Effector memory CD8-positive, alpha-beta T cell (primary cell): Measurements from ENCODE around the gene PRM2.

Experiments used
- ATAC-seq: fragments of 150-1000 bp; cut with Tn5 transposase; replicated peaks from 2 replicates; pipeline ENCODE4 v1.10.0; 2021; ENCODE audit warnings: mild to moderate bottlenecking, moderate library complexity
- DNase-seq, 3 experiments: peaks; one replicate each; pipeline ENCODE4 v3.0.0; 2021
- H3K27ac Mint-ChIP-seq, 2 donors: one replicate each; pipeline ENCODE4 v1.8.0; 2022; ENCODE audit warnings: mild to moderate bottlenecking in 2 of 2, mixed read lengths in 2 of 2, moderate library complexity in 2 of 2
- H3K27me3 Mint-ChIP-seq, 2 donors: one replicate each; pipeline ENCODE4 v1.8.0; 2022; ENCODE audit warnings: mixed read lengths in 2 of 2
- H3K36me3 Mint-ChIP-seq: one replicate; pipeline ENCODE4 v1.8.0; 2022; ENCODE audit warnings: mild to moderate bottlenecking, moderate library complexity, mixed read lengths; ENCODE audit not compliant: insufficient read depth
- H3K4me1 Mint-ChIP-seq, 2 donors: one replicate each; pipeline ENCODE4 v1.8.0; 2022; ENCODE audit warnings: low read depth in 2 of 2, mixed read lengths in 2 of 2
- H3K4me3 Mint-ChIP-seq, 2 donors: one replicate each; pipeline ENCODE4 v1.8.0; 2022; ENCODE audit warnings: mild to moderate bottlenecking in 2 of 2, mixed read lengths in 2 of 2, moderate library complexity in 2 of 2
- H3K9me3 Mint-ChIP-seq, 2 donors: one replicate each; pipeline ENCODE4 v1.8.0; 2022; ENCODE audit warnings: mixed read lengths in 2 of 2
- total RNA-seq, 9 experiments: gene quantifications; one replicate each; lab custom pipeline; 2026; lab: John Stamatoyannopoulos, UW

PRM2 gene
- total RNA-seq: 0 to 0.06 (median 0) reads per million in 9 experiments

DNA sequence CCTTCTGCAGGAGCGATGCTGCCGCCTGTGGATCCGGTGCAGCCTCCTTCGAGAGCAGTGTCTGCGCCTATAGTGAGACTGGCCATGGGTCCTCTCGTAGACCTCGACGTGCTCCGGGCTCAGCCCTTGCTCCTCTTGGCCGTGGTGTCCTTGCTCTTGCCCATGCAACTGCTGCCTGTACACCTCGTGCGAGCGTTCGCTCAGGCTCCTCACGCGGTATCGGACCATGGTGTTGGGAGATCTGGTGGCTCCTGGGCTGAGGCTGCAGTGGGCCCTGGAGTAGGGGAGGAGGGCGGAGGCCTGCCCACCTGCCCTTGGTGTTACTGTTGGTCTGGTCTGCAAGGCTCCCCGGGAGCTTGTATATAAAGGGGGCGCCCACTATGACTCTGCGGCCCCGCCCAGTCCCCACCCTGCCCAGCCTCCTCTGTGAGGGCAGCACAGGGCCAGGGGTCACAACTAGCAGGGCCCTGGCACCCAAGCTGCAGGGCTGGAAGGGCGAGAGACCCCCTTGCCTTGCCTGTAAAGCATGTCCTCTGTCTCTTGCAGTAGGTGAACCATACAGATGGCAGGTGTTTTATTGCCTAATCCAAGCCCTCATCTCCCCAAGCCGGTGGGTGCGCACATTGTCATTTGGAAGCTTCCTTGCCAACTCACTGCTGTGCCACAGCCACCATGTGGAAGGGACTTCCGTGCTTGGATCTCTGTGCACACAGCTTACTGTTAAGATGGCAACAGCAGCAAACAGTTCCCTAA lies at the start of gene PRM2:
PRM2 (minus strand) TSS at position 338 of the 753 bp plus-strand sequence; CDS start at position 228, 110 bp downstream.
- no peaks in the 10 kb centered on the region for H3K9me3 Mint-ChIP-seq
- ATAC-seq: no peak
- peaks cover 0 to 2% of the 10 kb centered on the region in 2 donors for H3K4me1 Mint-ChIP-seq
- DNase-seq: no peak
- H3K27ac Mint-ChIP-seq: no peak within 1 kb of the TSS
- H3K4me3 Mint-ChIP-seq: no peak within 1 kb of the TSS
- H3K27me3 Mint-ChIP-seq: peaks cover 0 to 47% of the 10 kb centered on the region in 2 donors
- H3K36me3 Mint-ChIP-seq: no peaks in the 10 kb centered on the region

GRCh38 chr16:11325404-11326083 lies 49.3 kb upstream of the PRM2 start:
- H3K27me3 Mint-ChIP-seq: peaks cover 24 to 29% of the 10 kb centered on the region in 2 donors
- DNase-seq: no peak
- H3K27ac Mint-ChIP-seq: no peak overlapping the region
- no peak for ATAC-seq
- H3K9me3 Mint-ChIP-seq: peaks cover 0 to 3% of the 10 kb centered on the region in 2 donors
- H3K4me1 Mint-ChIP-seq: peaks cover 23 to 24% of the 10 kb centered on the region in 2 donors
- H3K4me3 Mint-ChIP-seq: no peak overlapping the region
- peaks cover 6% of the 10 kb centered on the region for H3K36me3 Mint-ChIP-seq

DNA sequence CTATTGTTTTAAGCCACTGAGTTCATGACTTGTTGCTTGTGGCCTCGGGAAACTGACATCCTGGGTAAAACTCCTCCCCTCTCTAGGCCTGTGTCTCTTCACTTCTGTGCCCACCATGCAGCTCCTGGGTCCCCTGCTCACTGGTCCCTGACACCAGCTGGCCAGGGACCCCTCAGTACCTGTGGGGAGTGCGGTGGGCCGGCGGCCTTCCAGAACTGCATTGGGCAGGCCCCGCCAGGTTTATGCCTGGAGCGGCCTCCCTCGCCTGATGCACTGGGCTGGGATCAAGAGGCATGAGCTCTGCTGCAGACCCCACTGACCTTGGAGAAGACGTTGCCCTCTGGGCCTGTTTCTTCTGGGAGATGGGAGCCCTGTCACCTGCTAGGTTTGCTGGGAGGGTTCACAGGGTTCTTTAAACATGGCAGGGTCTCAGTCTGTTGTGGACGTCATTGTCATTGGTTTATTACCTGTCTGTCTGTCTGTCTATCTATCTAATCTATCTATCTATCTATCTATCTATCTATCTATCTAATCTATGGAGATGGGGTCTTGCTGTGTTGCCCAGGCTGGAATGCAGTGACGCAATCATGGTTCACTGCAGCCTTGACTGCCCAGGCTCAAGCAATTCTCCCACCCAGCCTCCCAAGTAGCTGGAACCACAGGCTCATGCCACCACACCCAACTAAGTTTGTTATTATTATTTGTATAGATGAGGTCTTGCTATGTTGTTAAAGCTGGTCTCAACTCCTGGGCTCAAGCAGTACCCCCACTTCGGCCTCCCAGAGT lies 47.5 kb upstream of the PRM2 start:
- Mint-ChIP-seq H3K4me1 (peaks cover 19 to 21% of the 10 kb centered on the region in 2 donors), H3K27ac (no peak overlapping the region), H3K9me3 (peaks cover 0 to 3% of the 10 kb centered on the region in 2 donors), H3K4me3 (no peak overlapping the region), H3K27me3 (peaks cover 20 to 21% of the 10 kb centered on the region in 2 donors), H3K36me3 (peaks cover 6% of the 10 kb centered on the region)
- no peak for ATAC-seq
- no peak for DNase-seq

- no peak overlapping the region for H3K27ac Mint-ChIP-seq
Measured at GRCh38 chr16:11322823-11323222, 46.5 kb upstream of the PRM2 start.

DNA sequence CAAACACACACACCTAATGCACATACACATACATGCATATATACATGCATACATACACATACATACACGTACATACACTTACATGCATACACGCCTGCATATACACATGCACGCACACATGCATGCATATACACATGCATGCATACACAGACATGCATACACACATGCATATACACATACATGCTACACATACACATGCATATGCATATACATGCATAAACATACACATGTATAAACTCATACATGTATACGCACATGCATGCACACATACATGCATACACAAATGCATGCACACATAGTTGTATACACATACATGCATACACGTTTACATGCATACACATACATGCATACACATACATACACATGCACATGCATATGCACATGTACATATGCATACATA lies 45.4 kb upstream of the PRM2 start:
- H3K36me3 Mint-ChIP-seq: peaks cover 3% of the 10 kb centered on the region
- ATAC-seq: no peak
- H3K4me3 Mint-ChIP-seq: no peak overlapping the region
- H3K9me3 Mint-ChIP-seq: no peaks in the 10 kb centered on the region
- peaks cover under 1% of the 10 kb centered on the region in 2 donors for H3K27me3 Mint-ChIP-seq
- H3K4me1 Mint-ChIP-seq: peaks cover 0 to 4% of the 10 kb centered on the region in 2 donors
- DNase-seq: no peak
- no peak overlapping the region for H3K27ac Mint-ChIP-seq

More at GRCh38 chr16:11322823-11323222, 46.5 kb upstream of the PRM2 start:
- no peak for ATAC-seq
- Mint-ChIP-seq H3K4me1 (peaks cover 10 to 12% of the 10 kb centered on the region in 2 donors), H3K9me3 (peaks cover 0 to 3% of the 10 kb centered on the region in 2 donors), H3K4me3 (no peak overlapping the region), H3K36me3 (peaks cover 6% of the 10 kb centered on the region), H3K27me3 (peaks cover 12 to 13% of the 10 kb centered on the region in 2 donors)
- DNase-seq: no peak

DNA sequence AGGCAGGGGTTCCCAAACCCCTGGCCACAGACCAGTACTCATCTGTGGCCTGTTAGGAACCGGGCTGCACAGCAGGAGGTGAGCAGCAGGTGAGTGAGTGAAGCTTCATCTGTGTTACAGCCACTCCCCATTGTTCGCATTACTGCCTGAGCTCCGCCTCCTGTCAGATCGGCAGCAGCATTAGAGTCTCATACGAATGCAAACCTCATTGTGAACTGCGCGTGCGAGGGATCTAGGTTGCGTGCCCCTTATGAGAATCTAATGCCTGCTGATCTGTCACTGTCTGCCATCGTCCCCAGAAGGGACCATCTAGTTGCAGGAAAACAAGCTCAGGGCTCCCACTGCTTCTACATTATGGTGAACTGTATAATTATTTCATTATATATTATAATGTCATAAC lies 43.9 kb upstream of the PRM2 start:
- Mint-ChIP-seq H3K4me1 (peaks cover 0 to under 1% of the 10 kb centered on the region in 2 donors), H3K27me3 (no peaks in the 10 kb centered on the region), H3K9me3 (no peaks in the 10 kb centered on the region), H3K27ac (no peak overlapping the region), H3K36me3 (no peaks in the 10 kb centered on the region), H3K4me3 (no peak overlapping the region)
- no peak for DNase-seq
- no peak for ATAC-seq

DNA sequence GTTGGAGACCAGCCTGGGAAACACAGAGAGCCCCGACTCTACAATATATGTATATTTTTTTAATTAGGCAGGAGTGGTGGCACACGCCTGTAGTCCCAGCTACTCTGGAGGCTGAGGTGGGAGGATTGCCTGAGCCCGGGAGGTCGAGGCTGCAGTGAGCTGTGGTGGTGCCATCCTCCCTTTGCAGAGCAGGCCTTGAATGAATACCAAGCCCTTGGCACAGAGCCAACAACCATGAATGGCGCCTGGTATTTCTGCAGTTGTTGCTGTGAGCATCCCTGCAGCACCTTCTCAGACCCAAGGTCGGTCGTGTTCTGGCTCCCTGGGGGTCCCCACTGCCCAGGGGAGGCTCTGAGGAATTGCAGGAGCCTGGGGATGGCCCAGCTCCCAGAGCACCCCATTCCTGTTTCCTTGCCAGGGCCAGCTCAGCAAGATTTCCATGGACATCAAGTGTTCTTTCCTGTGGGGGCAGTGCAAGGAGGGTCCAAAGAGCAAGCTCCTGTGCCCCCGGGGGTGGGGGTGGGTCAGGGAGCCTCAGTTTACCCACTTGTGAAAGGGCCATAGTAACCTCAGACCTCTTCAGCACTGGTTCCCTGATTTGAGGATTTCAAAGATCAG lies 43.4 kb upstream of the PRM2 start:
- DNase-seq: no peak
- H3K27ac Mint-ChIP-seq: no peak overlapping the region
- H3K4me3 Mint-ChIP-seq: no peak overlapping the region
- no peak for ATAC-seq
- H3K4me1 Mint-ChIP-seq: no peaks in the 10 kb centered on the region
- no peaks in the 10 kb centered on the region for H3K36me3 Mint-ChIP-seq
- H3K9me3 Mint-ChIP-seq: no peaks in the 10 kb centered on the region
- H3K27me3 Mint-ChIP-seq: no peaks in the 10 kb centered on the region

- H3K4me3 Mint-ChIP-seq: no peak overlapping the region
- no peaks in the 10 kb centered on the region for H3K4me1 Mint-ChIP-seq
- H3K9me3 Mint-ChIP-seq: no peaks in the 10 kb centered on the region
- H3K27me3 Mint-ChIP-seq: no peaks in the 10 kb centered on the region
- H3K36me3 Mint-ChIP-seq: no peaks in the 10 kb centered on the region
- DNase-seq (no peak), ATAC-seq (no peak)
- H3K27ac Mint-ChIP-seq: peak overlapping the region in 1 of 2 donors; percentile 1
Measured at GRCh38 chr16:11318817-11319216, 42.5 kb upstream of the PRM2 start.

- Mint-ChIP-seq H3K9me3 (no peaks in the 10 kb centered on the region), H3K27ac (no peak overlapping the region)
Measured at GRCh38 chr16:11316331-11317015, 40.2 kb upstream of the PRM2 start.

DNA sequence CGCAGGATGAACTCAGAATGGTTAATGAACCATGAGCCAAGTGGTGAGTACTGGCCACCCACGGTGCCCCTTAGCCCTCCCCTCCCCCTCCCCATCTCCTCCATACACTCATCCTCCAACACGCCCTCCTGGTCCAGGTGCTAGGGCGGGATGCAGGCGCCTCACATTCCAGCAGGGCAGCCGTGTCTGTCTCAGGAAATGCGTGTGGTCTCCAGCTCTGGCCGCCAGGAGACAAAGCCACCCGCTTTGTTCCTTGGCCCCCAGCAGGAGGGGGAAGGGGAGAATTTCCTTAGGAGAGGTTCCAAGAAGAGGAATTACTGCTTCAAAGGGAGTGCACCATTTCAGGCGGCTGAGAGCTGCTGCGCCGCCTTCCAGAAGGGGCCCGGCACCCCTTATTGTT lies 39.2 kb upstream of the PRM2 start:
- H3K27ac Mint-ChIP-seq: no peak overlapping the region
- no peaks in the 10 kb centered on the region for H3K36me3 Mint-ChIP-seq
- no peak overlapping the region for H3K4me3 Mint-ChIP-seq
- ATAC-seq: no peak
- H3K9me3 Mint-ChIP-seq: no peaks in the 10 kb centered on the region
- no peaks in the 10 kb centered on the region for H3K27me3 Mint-ChIP-seq
- DNase-seq: no peak
- peaks cover 17 to 21% of the 10 kb centered on the region in 2 donors for H3K4me1 Mint-ChIP-seq

More at GRCh38 chr16:11316331-11317015, 40.2 kb upstream of the PRM2 start:
- peaks cover 13 to 14% of the 10 kb centered on the region in 2 donors for H3K4me1 Mint-ChIP-seq
- no peaks in the 10 kb centered on the region for H3K36me3 Mint-ChIP-seq
- no peaks in the 10 kb centered on the region for H3K27me3 Mint-ChIP-seq
- ATAC-seq (no peak), DNase-seq (no peak)
- H3K4me3 Mint-ChIP-seq: no peak overlapping the region

DNA sequence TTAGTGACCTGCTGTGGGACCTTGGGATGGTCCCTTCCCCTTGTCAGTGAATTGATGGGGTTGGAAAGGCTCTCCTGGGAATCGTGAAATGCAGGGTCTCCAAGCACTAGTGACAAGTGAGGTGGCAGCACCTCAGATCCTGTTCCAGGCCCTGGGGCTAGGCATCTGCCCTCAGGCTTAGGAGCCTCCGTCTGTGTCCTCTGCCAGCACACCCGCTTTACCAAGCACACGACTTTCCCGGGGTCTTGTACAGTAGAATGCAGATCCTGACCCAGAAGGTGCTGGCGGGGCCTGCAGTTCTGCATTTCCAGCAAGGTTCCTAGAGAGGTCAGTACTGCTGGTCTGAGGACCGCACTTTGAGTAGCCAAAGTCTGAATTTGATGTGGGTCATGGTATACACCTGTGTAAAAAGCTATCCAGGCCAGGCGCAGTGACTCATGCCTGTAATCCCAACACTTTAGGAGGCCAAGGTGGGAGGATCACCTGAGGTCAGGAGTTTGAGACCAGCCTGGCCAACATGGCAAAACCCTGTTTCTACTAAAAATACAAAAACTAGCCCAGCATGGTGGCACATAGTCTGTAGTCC lies 38.1 kb upstream of the PRM2 start:
- no peak for ATAC-seq
- Mint-ChIP-seq H3K27me3 (no peaks in the 10 kb centered on the region), H3K4me3 (no peak overlapping the region), H3K27ac (no peak overlapping the region), H3K4me1 (peaks cover 17 to 21% of the 10 kb centered on the region in 2 donors), H3K9me3 (no peaks in the 10 kb centered on the region), H3K36me3 (no peaks in the 10 kb centered on the region)
- DNase-seq: no peak

GRCh38 chr16:11313493-11314308 lies 37.4 kb upstream of the PRM2 start:
- ATAC-seq (no peak), DNase-seq (no peak)
- H3K4me1 Mint-ChIP-seq: peaks cover 17 to 21% of the 10 kb centered on the region in 2 donors
- no peak overlapping the region for H3K27ac Mint-ChIP-seq
- H3K27me3 Mint-ChIP-seq: no peaks in the 10 kb centered on the region
- no peaks in the 10 kb centered on the region for H3K36me3 Mint-ChIP-seq
- no peaks in the 10 kb centered on the region for H3K9me3 Mint-ChIP-seq
- no peak overlapping the region for H3K4me3 Mint-ChIP-seq
